Ureter (tissue), 1 donor: ENCODE data around the gene NSUN6. TPM values are rescaled to one million over a fixed set of nuclear protein-coding genes. Genes with fewer than 3 reads are reported as not detected.

ENCODE experiments used
- DNase-seq: peaks from one replicate; pipeline ENCODE4 v3.0.0-alpha.2; 2020; ENCODE audit warnings: low spot score
- total RNA-seq: library from RNA; stranded (reverse); gene quantifications from one replicate; pipeline ENCODE4 v1.2.4, GENCODE V29; 2023
- donor health status: DM: yes; HTN: yes; CAD: no.

Gene NSUN6
- total RNA-seq, 1 donor from 2014 or later, result 33.5 TPM

GRCh38 chr10:18504161-18504560, 147.2 kb downstream of the NSUN6 start:
- no peak for DNase-seq

DNA sequence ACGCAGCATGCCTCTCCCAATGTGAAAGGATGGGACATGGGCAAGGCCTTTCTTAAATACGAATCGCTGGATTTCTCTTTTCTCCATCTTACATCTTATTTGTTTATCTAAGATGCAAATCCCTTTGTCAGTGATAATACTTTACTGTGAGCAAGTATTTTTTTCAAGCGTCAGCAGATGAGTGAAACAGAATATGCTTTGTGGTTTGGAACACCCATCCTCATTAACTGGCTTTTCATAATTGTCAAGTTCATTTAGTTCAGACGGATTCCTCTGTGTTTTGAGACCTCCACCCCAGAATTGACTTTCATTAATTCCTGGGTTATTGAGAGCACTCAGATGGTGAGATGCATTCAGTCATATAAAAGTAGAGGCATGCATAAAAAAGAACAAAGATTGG, 149.8 kb downstream of the NSUN6 start:
- DNase-seq, result no peak

GRCh38 chr10:18501198-18501597, 150.2 kb downstream of the NSUN6 start:
- DNase-seq, result no peak

- DNase-seq, result no peak
These were observed 150.8 kb downstream of the NSUN6 start for GRCh38 chr10:18500576-18500975.

DNA sequence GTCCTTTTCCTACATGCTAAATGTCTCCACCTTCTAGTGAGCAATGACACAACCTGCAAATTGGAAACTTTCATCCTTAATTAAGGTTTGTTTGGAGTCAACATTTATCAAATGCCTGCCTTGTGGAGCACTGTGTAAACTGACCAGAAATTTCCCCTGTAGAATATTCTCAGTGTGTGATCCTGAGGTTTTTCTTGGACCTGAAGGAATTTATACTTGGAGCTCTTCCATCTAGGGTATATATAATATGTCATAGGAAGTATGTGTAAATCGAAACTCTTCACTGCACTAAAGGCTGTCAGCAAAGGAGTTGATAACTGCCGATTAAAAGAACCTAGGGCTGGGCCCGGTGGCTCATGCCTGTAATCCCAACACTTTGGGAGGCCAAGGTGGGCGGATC, 152.4 kb downstream of the NSUN6 start:
- no peak for DNase-seq

- no peak for DNase-seq
These were observed 153.5 kb downstream of the NSUN6 start for GRCh38 chr10:18497806-18498369.

Other genes with a start within 250 kb of the NSUN6 start
- 11.8 TPM for gene ARL5B, start 7.8 kb upstream of the NSUN6 start, total RNA-seq